ENCODE results near the gene A4GNT.
A peak's percentile ranks its signal among the peaks of the same experiment; 100 is the strongest.
"Not testable (repeated sequence)": the region's sequence is repeated elsewhere in the genome, so short reads cannot be mapped to it uniquely, and the experiment has no call there.

Gene A4GNT

GRCh38 chr3:138132239-138132638 is at the start of gene A4GNT:
Gene A4GNT (minus strand): TSS chr3:138132390. CDS start chr3:138131256, 1,134 bp downstream.
- DNase-seq, result no peak

- no peak for DNase-seq
Measured at GRCh38 chr3:138180375-138181029, 48.3 kb upstream of the A4GNT start.

GRCh38 chr3:138174421-138175131 is 42.4 kb upstream of the A4GNT start, which contains the start of gene DBR1:
Gene DBR1 (minus strand): TSS chr3:138174921. CDS start chr3:138174795, 126 bp downstream.
- peak; percentile 43 for DNase-seq

- DNase-seq, result no peak
Measured at GRCh38 chr3:138173769-138174420, 41.7 kb upstream of the A4GNT start.

GRCh38 chr3:138172625-138173024 is 40.4 kb upstream of the A4GNT start:
- DNase-seq, result no peak

GRCh38 chr3:138165061-138165460 is 32.9 kb upstream of the A4GNT start:
- no peak for DNase-seq

GRCh38 chr3:138157743-138158142 is 25.6 kb upstream of the A4GNT start:
- DNase-seq, result no peak

- no peak for DNase-seq
Measured at GRCh38 chr3:138154534-138154933, 22.3 kb upstream of the A4GNT start.

- no peak for DNase-seq
Measured at GRCh38 chr3:138148503-138148902, 16.3 kb upstream of the A4GNT start.

GRCh38 chr3:138142181-138142580 is 10.0 kb upstream of the A4GNT start:
- DNase-seq, result not testable (repeated sequence)

- no peak for DNase-seq
Measured at GRCh38 chr3:138140940-138141339, 8.8 kb upstream of the A4GNT start.

- DNase-seq, result no peak
Measured at GRCh38 chr3:138139691-138140090, 7.5 kb upstream of the A4GNT start.

GRCh38 chr3:138137861-138138260 is 5.7 kb upstream of the A4GNT start:
- peak; percentile 44 for DNase-seq

- DNase-seq, result no peak
Measured at GRCh38 chr3:138136201-138136600, 4.0 kb upstream of the A4GNT start.

GRCh38 chr3:138135833-138136194 is 3.6 kb upstream of the A4GNT start:
- DNase-seq, result no peak

GRCh38 chr3:138135146-138135832 is 3.1 kb upstream of the A4GNT start:
- DNase-seq, result no peak

GRCh38 chr3:138127636-138128365 is 4.4 kb downstream of the A4GNT start:
- no peak for DNase-seq

- no peak for DNase-seq
Measured at GRCh38 chr3:138125548-138126221, 6.5 kb downstream of the A4GNT start.

GRCh38 chr3:138124706-138125355 is 7.4 kb downstream of the A4GNT start:
- DNase-seq, result no peak

- DNase-seq, result no peak
Measured at GRCh38 chr3:138124188-138124587, 8.0 kb downstream of the A4GNT start.

GRCh38 chr3:138119423-138119766 is 12.8 kb downstream of the A4GNT start:
- DNase-seq, result no peak

All from SIG-M5 (cell line).